ENCODE results near the gene MYO9B. TPM values are rescaled to one million over a fixed set of nuclear protein-coding genes. Genes with fewer than 3 reads are reported as not detected.
A peak's percentile ranks its signal among the peaks of the same experiment; 100 is the strongest.

Gene MYO9B
- total RNA-seq, 1 experiment from 2014 or later, result 94.3 TPM

DNA sequence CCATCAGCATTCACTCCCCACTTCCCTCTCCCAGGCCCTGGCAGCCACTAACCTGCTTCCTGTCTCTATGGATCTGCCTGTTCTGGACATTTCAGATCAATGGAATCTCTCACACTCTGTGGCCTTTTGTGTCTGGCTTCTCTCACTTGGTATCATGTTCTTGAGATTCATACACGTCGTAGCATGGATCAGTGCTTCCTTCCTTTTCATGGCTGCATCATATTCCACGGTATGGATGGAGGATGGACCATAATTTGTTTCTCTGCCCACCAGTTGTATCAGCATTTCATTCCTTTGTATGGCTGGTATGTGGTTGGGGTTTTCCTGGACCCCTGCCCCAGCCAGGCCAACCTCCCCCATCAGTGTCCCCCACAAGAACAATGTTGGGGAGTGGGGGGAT lies 36.2 kb downstream of the MYO9B start (continued):
- TF ChIP-seq, protein P1, sequence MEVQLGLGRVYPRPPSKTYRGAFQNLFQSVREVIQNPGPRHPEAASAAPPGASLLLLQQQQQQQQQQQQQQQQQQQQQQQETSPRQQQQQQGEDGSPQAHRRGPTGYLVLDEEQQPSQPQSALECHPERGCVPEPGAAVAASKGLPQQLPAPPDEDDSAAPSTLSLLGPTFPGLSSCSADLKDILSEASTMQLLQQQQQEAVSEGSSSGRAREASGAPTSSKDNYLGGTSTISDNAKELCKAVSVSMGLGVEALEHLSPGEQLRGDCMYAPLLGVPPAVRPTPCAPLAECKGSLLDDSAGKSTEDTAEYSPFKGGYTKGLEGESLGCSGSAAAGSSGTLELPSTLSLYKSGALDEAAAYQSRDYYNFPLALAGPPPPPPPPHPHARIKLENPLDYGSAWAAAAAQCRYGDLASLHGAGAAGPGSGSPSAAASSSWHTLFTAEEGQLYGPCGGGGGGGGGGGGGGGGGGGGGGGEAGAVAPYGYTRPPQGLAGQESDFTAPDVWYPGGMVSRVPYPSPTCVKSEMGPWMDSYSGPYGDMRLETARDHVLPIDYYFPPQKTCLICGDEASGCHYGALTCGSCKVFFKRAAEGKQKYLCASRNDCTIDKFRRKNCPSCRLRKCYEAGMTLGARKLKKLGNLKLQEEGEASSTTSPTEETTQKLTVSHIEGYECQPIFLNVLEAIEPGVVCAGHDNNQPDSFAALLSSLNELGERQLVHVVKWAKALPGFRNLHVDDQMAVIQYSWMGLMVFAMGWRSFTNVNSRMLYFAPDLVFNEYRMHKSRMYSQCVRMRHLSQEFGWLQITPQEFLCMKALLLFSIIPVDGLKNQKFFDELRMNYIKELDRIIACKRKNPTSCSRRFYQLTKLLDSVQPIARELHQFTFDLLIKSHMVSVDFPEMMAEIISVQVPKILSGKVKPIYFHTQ (CRISPR knock-in tag; IDR thresholded peaks at IDR 0.05), result no peak
- TF ChIP-seq, protein P2, sequence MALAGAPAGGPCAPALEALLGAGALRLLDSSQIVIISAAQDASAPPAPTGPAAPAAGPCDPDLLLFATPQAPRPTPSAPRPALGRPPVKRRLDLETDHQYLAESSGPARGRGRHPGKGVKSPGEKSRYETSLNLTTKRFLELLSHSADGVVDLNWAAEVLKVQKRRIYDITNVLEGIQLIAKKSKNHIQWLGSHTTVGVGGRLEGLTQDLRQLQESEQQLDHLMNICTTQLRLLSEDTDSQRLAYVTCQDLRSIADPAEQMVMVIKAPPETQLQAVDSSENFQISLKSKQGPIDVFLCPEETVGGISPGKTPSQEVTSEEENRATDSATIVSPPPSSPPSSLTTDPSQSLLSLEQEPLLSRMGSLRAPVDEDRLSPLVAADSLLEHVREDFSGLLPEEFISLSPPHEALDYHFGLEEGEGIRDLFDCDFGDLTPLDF (CRISPR knock-in tag; IDR thresholded peaks at IDR 0.05), result no peak
- TF ChIP-seq, protein P3, sequence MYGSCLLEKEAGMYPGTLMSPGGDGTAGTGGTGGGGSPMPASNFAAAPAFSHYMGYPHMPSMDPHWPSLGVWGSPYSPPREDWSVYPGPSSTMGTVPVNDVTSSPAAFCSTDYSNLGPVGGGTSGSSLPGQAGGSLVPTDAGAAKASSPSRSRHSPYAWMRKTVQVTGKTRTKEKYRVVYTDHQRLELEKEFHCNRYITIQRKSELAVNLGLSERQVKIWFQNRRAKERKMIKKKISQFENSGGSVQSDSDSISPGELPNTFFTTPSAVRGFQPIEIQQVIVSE (CRISPR knock-in tag; IDR thresholded peaks at IDR 0.05; ENCODE audit: borderline replicate concordance), result no peak
- TF ChIP-seq ZNF317 (CRISPR knock-in tag; IDR thresholded peaks at IDR 0.05; ENCODE audit: borderline replicate concordance, low read depth), result no peak
- no peak for TF ChIP-seq ZNF423 (CRISPR knock-in tag; IDR thresholded peaks at IDR 0.05)
- TF ChIP-seq, protein P4, sequence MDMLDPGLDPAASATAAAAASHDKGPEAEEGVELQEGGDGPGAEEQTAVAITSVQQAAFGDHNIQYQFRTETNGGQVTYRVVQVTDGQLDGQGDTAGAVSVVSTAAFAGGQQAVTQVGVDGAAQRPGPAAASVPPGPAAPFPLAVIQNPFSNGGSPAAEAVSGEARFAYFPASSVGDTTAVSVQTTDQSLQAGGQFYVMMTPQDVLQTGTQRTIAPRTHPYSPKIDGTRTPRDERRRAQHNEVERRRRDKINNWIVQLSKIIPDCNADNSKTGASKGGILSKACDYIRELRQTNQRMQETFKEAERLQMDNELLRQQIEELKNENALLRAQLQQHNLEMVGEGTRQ (CRISPR knock-in tag; IDR thresholded peaks at IDR 0.05), result no peak
- TF ChIP-seq NR1H2 (CRISPR knock-in tag; IDR thresholded peaks at IDR 0.05), result no peak
- no peak for TF ChIP-seq ZNF671 (CRISPR knock-in tag; IDR thresholded peaks at IDR 0.05)
- no peak for TF ChIP-seq ZNF138 (CRISPR knock-in tag; conservative IDR thresholded peaks at IDR 0.05)
- TF ChIP-seq, protein P5, sequence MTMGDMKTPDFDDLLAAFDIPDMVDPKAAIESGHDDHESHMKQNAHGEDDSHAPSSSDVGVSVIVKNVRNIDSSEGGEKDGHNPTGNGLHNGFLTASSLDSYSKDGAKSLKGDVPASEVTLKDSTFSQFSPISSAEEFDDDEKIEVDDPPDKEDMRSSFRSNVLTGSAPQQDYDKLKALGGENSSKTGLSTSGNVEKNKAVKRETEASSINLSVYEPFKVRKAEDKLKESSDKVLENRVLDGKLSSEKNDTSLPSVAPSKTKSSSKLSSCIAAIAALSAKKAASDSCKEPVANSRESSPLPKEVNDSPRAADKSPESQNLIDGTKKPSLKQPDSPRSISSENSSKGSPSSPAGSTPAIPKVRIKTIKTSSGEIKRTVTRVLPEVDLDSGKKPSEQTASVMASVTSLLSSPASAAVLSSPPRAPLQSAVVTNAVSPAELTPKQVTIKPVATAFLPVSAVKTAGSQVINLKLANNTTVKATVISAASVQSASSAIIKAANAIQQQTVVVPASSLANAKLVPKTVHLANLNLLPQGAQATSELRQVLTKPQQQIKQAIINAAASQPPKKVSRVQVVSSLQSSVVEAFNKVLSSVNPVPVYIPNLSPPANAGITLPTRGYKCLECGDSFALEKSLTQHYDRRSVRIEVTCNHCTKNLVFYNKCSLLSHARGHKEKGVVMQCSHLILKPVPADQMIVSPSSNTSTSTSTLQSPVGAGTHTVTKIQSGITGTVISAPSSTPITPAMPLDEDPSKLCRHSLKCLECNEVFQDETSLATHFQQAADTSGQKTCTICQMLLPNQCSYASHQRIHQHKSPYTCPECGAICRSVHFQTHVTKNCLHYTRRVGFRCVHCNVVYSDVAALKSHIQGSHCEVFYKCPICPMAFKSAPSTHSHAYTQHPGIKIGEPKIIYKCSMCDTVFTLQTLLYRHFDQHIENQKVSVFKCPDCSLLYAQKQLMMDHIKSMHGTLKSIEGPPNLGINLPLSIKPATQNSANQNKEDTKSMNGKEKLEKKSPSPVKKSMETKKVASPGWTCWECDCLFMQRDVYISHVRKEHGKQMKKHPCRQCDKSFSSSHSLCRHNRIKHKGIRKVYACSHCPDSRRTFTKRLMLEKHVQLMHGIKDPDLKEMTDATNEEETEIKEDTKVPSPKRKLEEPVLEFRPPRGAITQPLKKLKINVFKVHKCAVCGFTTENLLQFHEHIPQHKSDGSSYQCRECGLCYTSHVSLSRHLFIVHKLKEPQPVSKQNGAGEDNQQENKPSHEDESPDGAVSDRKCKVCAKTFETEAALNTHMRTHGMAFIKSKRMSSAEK (CRISPR knock-in tag; IDR thresholded peaks at IDR 0.05; ENCODE audit: borderline replicate concordance), result no peak
- TF ChIP-seq NFE2L1 (CRISPR knock-in tag; IDR thresholded peaks at IDR 0.05), result no peak
- TF ChIP-seq, protein P6, sequence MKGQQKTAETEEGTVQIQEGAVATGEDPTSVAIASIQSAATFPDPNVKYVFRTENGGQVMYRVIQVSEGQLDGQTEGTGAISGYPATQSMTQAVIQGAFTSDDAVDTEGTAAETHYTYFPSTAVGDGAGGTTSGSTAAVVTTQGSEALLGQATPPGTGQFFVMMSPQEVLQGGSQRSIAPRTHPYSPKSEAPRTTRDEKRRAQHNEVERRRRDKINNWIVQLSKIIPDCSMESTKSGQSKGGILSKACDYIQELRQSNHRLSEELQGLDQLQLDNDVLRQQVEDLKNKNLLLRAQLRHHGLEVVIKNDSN (CRISPR knock-in tag; IDR thresholded peaks at IDR 0.05), result no peak

DNA sequence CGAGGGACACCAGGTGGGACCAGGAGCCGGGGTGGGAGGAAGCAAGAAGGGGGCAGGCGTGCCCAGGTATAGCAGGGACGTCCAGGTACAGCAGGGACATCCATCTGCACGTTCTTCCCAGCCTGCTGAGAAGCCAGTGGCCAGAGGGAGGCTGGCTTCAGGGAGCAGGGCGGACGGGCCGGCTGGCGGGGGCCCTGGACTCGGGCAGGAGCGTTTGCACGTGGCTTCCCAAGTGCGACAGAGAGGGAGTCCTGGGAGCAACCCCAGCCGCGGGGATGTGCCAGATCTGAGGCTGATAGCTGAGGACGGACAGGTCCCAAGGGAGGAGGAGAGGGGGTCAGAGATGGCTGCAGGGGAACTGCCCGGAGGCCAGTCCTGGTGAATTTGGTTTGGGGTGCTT lies 36.7 kb downstream of the MYO9B start:
- Mint-ChIP-seq H3K36me3 (peaks cover 8% of the 10 kb centered on the region; the same call in 1 of the 2 replicates), H3K4me3 (no peak overlapping the region), H3K27me3 (ENCODE audit: low read depth) (no peaks in the 10 kb centered on the region), H3K4me1 (peaks cover 42% of the 10 kb centered on the region), H3K27ac (peak overlapping the region; percentile 23; the same call in 1 of the 2 replicates), H3K9me3 (no peaks in the 10 kb centered on the region)
- POLR2A ChIA-PET, result no interaction called here
- CTCF ChIA-PET, result no interaction called here
- DNase-seq (ENCODE audit: low spot score) (no peak), ATAC-seq (no peak)
- TF ChIP-seq, protein P7, sequence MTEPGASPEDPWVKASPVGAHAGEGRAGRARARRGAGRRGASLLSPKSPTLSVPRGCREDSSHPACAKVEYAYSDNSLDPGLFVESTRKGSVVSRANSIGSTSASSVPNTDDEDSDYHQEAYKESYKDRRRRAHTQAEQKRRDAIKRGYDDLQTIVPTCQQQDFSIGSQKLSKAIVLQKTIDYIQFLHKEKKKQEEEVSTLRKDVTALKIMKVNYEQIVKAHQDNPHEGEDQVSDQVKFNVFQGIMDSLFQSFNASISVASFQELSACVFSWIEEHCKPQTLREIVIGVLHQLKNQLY (CRISPR knock-in tag; IDR thresholded peaks at IDR 0.05), result no peak
- TF ChIP-seq MYBL2 (CRISPR knock-in tag; IDR thresholded peaks at IDR 0.05) (no peak), GTF2I (CRISPR knock-in tag; conservative IDR thresholded peaks at IDR 0.05) (no peak), NFE2L1 (CRISPR knock-in tag; IDR thresholded peaks at IDR 0.05) (no peak)
- TF ChIP-seq, protein P8, sequence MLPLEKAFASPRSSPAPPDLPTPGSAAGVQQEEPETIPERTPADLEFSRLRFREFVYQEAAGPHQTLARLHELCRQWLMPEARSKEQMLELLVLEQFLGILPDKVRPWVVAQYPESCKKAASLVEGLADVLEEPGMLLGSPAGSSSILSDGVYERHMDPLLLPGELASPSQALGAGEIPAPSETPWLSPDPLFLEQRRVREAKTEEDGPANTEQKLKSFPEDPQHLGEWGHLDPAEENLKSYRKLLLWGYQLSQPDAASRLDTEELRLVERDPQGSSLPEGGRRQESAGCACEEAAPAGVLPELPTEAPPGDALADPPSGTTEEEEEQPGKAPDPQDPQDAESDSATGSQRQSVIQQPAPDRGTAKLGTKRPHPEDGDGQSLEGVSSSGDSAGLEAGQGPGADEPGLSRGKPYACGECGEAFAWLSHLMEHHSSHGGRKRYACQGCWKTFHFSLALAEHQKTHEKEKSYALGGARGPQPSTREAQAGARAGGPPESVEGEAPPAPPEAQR (CRISPR knock-in tag; IDR thresholded peaks at IDR 0.05), result no peak
- TF ChIP-seq, protein P9, sequence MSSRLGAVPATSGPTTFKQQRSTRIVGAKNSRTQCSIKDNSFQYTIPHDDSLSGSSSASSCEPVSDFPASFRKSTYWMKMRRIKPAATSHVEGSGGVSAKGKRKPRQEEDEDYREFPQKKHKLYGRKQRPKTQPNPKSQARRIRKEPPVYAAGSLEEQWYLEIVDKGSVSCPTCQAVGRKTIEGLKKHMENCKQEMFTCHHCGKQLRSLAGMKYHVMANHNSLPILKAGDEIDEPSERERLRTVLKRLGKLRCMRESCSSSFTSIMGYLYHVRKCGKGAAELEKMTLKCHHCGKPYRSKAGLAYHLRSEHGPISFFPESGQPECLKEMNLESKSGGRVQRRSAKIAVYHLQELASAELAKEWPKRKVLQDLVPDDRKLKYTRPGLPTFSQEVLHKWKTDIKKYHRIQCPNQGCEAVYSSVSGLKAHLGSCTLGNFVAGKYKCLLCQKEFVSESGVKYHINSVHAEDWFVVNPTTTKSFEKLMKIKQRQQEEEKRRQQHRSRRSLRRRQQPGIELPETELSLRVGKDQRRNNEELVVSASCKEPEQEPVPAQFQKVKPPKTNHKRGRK (CRISPR knock-in tag; IDR thresholded peaks at IDR 0.05; ENCODE audit: borderline replicate concordance), result no peak
- TF ChIP-seq, protein P10, sequence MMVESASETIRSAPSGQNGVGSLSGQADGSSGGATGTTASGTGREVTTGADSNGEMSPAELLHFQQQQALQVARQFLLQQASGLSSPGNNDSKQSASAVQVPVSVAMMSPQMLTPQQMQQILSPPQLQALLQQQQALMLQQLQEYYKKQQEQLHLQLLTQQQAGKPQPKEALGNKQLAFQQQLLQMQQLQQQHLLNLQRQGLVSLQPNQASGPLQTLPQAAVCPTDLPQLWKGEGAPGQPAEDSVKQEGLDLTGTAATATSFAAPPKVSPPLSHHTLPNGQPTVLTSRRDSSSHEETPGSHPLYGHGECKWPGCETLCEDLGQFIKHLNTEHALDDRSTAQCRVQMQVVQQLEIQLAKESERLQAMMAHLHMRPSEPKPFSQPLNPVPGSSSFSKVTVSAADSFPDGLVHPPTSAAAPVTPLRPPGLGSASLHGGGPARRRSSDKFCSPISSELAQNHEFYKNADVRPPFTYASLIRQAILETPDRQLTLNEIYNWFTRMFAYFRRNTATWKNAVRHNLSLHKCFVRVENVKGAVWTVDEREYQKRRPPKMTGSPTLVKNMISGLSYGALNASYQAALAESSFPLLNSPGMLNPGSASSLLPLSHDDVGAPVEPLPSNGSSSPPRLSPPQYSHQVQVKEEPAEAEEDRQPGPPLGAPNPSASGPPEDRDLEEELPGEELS (CRISPR knock-in tag; IDR thresholded peaks at IDR 0.05), result no peak
